HG03378 (cell line): Measurements from ENCODE around the gene CYP2C18.
"Not testable (repeated sequence)": the region's sequence is repeated elsewhere in the genome, so short reads cannot be mapped to it uniquely, and the experiment has no call there.

Experiments used
- ATAC-seq: cut with Tn5 transposase; IDR thresholded peaks from one replicate; pipeline ENCODE4 v1.9.1; 2021; ENCODE audit warnings: mild to moderate bottlenecking, moderate library complexity; ENCODE audit not compliant: unreplicated experiment

Gene CYP2C18

GRCh38 chr10:94738588-94738987 lies 55.1 kb downstream of the CYP2C18 start:
- ATAC-seq, result no peak

DNA sequence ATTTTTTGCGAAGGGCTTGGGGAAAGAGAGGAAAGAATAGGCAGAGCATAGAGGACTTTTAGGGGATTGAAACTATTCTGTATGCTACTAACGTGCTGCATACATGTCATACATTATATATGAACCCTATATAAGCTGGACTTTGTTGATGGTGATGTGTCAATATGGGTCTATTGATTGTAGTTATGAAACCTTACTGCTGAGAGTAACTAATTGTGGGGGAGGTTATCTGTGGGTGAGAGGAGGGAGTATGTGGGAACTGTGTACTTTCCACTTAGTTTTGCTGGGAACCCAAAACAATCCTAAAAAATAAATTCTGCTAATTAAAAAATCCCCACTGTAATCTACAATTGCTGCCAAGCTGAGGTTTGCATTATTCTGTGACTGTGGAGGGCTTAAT lies 63.6 kb downstream of the CYP2C18 start:
- no peak for ATAC-seq

- ATAC-seq, result no peak
Observed at GRCh38 chr10:94747838-94748237, 64.3 kb downstream of the CYP2C18 start.

GRCh38 chr10:94757916-94758315 lies 74.4 kb downstream of the CYP2C18 start:
- no peak for ATAC-seq

DNA sequence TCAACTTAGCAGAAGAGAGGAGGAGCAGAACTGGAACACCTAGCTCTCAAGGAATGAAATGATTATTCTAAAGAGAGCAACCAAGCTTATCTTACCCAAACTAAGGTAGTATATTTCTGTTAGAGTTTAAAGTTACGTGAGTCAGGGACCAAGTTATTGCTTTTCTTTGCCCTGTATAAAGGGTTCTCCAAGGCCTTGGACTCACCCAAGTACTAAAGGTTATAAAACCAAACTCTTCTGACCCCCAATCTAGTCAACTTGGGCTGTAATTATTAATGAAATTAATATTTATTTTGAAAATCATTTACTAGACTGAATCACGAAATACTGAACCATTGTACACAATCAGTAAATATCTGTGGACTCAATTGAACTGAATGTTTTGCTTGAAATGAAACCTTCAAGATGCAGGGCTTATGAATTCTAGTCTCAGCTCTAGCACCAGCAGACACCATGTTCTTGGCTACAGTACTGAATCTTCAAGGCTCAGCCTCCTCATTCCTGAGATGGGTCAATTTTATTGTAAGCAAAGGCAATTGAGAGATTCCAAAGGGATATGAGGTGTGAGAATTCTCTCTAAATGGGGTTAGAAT lies 77.2 kb downstream of the CYP2C18 start:
- ATAC-seq, result no peak

DNA sequence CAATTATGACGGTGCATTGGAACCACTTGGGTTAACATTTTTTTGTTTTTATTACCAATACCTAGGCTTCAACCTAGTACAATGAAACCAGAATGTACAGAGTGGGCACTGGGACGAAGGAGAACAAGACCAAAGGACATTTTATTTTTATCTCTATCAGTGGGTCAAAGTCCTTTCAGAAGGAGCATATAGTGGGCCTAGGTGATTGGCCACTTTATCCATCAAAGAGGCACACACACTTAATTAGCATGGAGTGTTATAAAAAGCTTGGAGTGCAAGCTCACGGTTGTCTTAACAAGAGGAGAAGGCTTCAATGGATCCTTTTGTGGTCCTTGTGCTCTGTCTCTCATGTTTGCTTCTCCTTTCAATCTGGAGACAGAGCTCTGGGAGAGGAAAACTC lies 78.9 kb downstream of the CYP2C18 start, which contains the start of gene CYP2C19:
TSS of gene CYP2C19 (plus strand) at position 289 of the 400 bp plus-strand sequence. CDS start at position 314, 25 bp downstream.
- no peak for ATAC-seq

- ATAC-seq, result not testable (repeated sequence)
Observed at GRCh38 chr10:94775425-94775824, 91.9 kb downstream of the CYP2C18 start.

DNA sequence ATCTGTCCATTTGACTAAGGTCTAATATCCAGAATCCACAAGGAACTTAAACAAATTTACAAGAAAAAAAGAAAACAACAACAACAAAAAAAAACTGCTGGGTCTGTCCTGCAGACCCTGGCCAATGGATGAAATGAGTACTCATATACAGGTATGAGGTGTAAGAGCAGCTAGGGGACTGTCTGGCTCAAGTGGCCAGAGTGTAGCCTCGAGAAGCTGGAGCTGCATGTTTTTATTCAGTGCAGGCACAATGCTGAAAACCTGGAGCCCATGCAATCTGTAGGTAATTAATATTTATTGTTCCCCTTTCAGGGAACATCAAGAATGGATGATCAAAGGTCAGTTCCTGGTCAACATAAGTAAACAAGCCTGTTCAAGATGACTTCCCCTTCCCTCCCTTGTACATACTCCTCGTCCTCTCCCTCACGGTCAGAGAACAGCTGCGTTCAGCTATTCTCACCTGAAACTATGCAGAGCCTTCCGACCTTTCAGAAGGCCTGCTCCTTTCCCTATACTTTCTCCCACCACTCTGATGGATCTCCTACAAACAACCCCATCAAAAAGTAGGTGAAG lies 94.4 kb downstream of the CYP2C18 start:
- ATAC-seq, result no peak

GRCh38 chr10:94780844-94781243 lies 97.3 kb downstream of the CYP2C18 start:
- ATAC-seq, result no peak

DNA sequence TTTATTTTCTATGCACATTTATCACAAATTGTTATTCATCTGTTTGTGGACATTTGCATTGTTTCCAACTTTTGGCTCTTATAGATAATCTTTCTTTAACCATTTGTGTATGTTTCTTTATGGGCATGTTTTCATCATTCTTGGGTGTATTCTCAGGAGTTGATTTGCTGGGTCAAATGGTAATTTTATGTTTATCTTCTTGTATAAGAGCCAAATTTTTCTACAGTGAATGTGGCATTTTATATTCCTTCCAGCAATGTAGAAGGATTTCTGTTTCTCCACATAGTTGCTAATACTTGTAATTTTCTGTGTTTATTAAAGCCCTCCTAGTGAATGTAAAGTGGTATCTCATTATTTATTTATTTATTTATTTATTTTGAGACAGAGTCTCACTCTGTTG lies 100.7 kb downstream of the CYP2C18 start:
- no peak for ATAC-seq

DNA sequence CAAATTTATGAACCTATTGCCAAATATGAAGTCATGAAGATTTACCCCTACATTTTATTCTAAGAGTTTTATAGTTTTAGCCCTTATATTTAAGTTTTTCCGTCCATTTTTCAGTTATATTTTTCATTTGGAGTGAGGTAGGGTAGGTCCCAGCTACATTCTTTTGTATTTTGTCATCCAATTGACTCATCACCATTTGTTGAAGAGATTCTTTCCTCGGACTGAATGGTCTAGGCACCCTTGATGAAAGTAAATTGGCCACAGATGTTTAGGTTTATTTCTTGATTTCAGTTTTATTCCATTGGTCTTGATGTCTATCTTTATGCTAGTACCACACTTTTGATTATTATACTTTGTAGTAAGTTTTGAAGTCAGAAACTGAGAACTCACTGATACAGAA lies 101.7 kb downstream of the CYP2C18 start:
- ATAC-seq, result no peak
